GM23338 (cell line): ENCODE data around the gene RBFOX1.

Experiments
- POLR2AphosphoS5 ChIP-seq: IDR thresholded peaks from 2 replicates; pipeline ENCODE4 v1.6.1; 2016; ENCODE audit warnings: antibody characterized with exemption, low read depth
- ZNF114 ChIP-seq: fragments of 250-450 bp; sonication (Bioruptor Pico); IDR thresholded peaks from 2 replicates; pipeline ENCODE4 v1.5.0; 2020; ENCODE audit warnings: mild to moderate bottlenecking, moderate library complexity

DNA sequence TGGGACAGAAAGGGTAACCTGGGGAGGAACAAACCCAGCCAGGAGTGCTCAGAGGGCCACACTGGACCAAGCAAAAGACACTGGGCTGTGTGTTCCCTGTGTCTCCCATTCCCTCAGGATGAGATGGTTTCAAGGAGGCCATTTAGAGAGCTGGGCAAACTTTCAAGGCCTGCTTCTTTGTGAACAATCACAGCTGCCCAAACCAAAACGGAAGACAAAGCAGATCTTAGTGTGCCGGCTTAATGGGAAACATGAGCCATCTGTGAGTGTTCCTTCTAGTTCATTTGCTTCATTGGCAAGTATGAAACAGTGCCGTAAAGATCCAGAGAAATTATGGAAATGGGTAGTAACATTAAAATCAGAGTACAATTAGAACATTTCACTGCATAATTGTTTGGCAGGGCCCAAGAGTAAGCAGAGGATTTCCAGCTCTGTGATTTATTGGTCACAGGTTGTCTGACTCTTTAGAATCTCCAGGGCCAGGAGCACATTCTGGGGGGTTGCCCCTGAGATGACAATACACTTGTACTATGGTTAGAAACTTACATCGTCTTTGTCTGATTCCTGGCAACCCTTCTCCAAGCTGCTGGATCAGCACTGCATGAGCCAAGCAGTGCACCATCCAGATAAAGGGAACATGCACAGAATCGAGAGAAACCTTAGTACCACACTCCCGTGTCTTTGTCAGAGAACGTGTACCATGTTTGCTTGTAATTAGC, 412.1 kb downstream of the RBFOX1 start:
- TF ChIP-seq ZNF114 (CRISPR knock-in tag), result no peak
- no peak for TF ChIP-seq POLR2AphosphoS5
